ENCODE measurements around the gene SHISA4.
A peak's percentile ranks its signal among the peaks of the same experiment; 100 is the strongest.
"Not testable (repeated sequence)": the region's sequence is repeated elsewhere in the genome, so short reads cannot be mapped to it uniquely, and the experiment has no call there.

SHISA4 gene

DNA sequence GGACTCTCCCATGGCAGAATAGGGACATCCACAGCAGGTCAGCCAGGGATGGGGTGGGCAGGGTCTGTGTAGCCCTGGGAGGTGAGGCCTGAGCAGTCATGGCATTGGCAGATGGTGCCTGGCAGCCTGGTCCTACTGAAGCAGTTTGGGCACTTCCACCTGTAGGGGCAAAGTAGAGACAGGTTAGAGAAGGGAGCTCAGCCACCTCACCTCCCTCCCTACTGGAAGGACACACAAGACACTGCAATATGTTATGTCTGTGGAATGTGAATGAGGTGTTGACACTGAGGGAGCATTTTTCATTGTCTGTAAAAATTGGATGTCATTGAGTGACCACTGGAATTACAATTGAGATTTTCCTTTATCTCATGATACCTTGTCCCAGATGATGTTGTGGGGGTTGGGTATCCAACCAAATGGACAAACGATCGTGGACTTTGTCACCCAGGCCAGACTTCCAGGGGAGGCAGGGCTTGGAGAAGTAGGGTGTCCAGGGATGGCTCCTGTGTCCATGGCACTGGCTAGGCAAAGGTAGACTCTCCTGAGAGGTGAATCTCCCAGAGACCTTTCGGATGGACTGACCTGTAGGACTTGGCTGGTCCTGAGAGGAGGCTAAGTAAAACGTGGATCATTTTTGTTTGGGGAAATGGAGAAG lies 9.7 kb downstream of the SHISA4 start:
- no peak for FAIRE-seq
- no peak for DNase-seq (ENCODE audit: low spot score)

DNA sequence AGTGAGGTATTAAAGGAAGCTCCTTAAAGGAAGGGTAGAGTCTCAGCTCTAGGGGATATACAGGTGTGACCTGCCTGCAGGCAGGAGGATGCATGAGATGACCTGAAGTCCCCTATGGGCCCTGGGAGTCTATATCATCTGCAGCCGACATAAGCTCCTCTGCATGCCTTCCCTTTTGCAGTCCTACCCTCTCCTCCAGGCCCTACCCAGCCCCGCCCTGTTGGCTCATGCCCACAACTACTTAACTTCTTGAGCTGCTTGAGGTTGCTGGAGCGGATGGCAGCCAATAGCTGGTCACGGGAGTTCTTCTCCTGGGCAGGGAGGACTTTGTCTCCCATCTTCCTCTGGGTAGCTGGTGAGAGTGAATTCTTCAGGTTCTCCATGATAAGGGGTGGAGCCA lies 10.3 kb downstream of the SHISA4 start:
- no peak for FAIRE-seq
- DNase-seq (ENCODE audit: low spot score): no peak

DNA sequence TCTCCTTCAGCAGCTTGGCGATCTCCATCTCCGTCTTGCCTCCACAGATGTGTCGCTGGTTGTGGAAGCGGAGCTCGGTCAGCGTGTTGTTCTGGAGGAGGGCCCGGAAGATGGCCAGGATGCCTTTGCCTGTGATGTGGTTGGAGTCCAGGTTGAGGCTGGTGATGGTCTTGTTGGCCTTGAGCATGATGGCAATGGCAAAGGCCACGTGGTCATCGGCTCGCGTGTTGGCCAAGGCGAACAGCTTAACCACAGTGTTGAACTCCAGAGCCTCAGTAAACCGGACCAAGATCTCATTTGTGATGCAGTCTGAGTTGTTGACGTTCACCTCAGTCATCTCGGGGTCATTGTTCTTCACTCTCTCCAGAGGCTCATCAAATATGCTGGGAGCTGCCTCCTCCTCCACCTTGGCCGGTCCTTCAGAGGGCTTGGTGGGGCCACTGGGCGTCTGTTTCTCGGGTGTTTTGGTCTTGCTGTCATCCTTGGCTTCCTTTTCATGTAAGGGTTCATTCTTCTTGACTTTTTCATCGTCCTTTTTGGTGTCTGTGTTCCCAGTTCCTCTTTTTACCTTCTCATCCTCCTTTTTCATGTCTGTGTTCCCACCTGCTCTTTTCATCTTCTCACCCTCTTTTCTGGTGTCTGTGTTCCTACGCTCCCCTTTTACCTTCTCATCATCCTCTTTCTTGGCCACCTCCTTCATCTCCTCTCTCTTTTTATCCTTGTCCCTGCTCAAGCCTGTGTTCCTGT lies 11.2 kb downstream of the SHISA4 start:
- DNase-seq (ENCODE audit: low spot score) (no peak), FAIRE-seq (no peak)

DNA sequence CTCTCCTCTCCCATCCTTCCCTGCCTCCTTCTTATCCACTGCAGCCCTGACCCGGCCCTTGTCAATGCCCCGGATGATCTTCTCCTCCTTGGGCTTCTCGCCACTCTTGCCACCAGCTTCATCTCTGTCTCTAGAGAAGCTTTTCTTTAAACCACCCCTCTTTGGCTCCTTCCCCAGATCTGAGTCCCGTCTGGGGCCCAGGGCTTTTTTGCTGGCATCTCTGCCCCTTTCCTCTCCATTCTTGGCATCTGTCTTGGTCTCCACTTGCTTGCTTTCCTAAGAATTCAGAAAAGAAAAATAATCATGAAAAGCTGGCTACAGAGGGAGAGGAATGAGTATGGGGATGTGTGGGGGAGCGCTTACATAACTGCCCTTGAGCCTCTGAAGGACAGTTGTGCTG lies 11.8 kb downstream of the SHISA4 start:
- DNase-seq (ENCODE audit: low spot score): no peak
- FAIRE-seq: no peak

DNA sequence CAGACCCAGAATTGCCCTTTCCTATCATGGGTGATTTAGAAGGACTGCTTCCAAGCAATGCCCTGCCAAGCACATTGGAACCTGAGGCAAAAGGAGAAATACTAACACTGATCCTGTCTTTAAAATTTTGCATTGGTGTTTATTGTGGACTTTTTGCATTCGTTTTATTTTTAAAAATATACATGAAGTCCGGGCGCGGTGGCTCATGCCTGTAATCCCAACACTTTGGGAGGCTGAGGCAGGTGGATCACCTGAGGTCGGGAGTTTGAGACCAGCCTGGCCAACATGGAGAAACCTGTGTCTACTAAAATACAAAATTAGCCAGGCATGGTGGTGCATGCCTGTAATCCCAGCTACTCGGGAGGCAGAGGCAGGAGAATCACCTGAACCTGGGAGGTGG lies 12.3 kb downstream of the SHISA4 start:
- not testable (repeated sequence) for DNase-seq (ENCODE audit: low spot score); FAIRE-seq

DNA sequence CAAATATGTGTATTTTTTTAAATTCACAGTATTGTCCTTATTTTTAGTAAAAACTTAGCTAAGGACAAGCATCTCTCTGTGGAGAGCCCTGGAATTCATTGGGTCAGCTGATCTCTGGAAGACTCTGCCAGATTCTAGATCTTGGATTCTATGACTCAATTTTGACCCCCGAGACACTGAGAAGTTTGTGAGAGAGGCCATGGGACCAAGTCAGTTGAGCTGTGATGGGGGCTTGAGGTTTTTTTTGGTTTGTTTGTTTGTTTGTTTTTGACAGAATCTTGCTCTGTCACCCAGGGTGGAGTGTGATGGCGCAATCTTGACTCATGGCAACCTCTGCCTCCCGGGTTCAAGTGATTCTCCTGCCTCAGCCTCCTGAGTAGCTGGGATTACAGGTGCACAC lies 13.5 kb downstream of the SHISA4 start:
- no peak for DNase-seq (ENCODE audit: low spot score)
- FAIRE-seq: no peak

DNA sequence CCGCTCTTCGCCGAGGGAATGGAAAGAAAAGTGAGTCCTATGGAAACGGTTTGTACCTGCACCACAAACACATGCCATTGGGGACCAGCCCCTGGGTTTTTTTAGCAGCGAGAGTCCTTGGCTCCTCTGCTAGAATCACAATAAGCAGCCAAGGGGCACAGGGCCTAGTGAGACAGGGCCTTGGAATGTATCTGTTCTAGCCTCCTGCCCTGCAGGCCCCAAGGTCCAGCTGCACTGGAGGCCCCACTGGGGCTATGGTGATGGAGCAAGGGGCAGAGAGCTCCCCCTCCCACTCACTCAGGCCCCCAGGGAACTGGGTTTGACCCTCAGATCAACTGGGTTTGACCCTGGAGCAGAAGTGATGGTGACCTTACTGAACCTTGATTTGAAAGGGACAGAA lies 14.4 kb downstream of the SHISA4 start:
- DNase-seq (ENCODE audit: low spot score) (no peak), FAIRE-seq (no peak)

DNA sequence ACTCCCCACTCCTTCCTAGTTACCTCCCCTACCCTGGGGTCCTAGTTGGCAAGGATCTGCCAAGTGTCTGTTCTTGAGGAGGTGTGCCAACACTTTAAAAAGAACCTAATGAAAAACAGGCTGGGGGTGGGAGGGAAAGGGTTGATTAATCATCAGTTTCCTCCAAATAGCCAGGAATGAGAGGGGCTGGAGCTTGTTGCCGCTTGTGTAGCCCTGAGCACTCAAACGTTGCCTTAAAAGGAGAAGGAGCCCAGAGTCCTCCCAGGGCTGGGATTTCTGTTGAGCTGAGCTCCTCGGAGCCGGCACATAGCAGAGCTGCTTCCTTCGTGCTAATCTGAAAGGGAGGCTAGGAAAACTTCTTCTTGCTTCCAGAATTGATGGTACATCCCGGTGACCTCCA lies 15.9 kb downstream of the SHISA4 start:
- FAIRE-seq: no peak
- DNase-seq (ENCODE audit: low spot score): no peak

DNA sequence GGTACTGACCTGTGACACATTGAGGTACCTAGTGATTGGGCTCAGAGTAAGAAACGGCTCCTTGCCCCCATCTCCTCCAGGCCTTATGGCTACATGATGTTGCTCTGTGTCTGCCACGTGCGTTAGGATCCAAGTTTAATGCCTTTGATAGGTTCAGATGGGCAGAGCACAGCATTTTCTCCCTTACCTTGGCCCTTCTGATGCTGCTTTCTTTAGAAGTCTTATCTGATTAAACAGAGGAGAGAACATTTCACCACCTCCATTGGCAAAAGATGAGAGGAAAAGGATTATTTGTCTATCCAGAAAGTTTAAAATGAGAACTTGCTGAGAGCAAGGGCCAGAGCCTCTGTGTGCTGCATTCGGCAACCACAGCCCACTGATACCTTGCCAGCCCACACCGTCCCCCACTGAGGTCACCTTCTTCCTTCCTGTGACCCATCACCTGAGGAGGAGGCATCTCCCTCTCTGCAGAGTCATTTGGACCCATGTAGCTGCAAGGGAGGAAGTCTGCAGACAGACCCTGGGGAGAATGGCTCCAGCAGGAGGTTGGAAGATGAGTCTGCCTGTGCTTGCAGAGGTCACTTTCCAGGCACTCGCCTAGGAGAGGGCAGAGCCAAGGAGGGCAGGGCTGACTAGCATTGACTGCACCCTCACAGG lies 16.7 kb downstream of the SHISA4 start:
- FAIRE-seq (no peak), DNase-seq (ENCODE audit: low spot score) (no peak)

DNA sequence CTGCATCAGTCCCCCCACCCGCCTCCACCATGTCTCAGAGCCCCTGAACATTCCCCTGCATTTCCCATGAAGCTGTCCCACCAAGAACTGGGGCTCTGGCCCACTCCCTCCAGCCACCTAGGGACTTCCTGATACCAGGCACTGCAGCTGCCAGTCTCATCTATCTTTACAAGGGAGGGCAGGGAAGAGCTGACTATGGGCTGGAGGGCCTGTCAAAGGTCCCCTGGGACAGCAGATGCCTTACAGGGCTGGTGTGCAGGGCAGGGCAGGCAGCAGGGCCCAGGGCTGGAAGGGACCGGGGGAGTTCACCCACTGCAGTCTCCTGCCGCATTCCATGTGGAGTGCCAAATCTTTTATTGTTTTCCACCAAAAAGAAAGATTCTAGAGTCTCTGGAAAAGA lies 17.6 kb downstream of the SHISA4 start:
- FAIRE-seq (no peak), DNase-seq (ENCODE audit: low spot score) (no peak)

DNA sequence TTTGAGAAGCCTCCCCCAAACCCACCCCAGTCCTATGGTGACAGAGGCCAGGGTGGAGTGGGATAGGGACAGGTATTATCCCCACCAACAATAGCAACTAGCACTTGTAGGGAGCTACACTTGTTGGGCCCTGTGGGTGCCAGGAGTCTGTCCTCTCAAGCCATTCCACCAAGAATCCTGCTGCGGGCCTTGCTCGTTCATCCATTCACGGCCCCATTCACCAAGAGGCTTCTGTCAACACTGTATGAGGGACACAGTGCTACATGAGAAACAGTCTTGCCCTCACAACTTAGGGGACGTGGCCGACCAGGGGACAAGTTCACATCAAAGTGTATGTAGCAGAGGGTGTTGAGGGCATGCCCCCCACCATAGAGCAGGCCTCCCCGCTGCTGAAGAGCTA lies 18.9 kb downstream of the SHISA4 start:
- no peak for FAIRE-seq
- no peak for DNase-seq (ENCODE audit: low spot score)

DNA sequence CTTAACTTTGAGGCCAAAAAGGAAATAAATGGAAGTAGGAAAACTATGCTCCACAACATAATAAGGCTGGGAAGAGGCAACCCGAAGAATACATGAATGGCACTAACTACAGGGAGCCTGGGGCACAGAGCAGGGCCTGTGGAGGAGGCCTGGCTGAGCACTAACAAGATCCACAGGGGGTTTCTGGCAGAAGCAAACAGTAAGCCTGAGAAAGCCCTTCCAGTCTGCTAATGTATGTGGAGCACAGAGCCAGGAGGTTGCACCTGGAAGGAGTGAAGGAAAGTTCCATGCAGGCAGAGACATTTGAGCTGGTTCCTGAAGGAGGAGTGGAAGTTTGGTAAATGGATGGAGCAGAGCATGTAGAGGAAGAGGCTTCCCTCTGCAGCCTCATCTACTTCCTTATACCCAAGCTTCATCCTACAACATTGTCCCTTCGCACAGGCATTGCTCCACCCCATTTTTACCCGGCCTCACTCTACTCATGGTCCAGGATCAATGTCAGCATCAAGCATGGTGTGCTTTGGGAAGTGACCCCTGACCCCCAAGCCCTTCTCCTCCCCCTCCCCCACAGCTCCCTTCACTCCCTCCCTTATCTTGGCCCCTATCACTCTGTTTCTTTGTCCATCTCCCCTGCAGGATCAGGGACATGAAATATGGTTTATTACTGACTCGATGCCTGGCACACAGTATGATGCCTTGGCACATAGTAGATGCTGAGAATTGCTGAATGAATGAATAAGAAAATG lies 23.3 kb downstream of the SHISA4 start:
- DNase-seq (ENCODE audit: low spot score) (no peak), FAIRE-seq (no peak)

DNA sequence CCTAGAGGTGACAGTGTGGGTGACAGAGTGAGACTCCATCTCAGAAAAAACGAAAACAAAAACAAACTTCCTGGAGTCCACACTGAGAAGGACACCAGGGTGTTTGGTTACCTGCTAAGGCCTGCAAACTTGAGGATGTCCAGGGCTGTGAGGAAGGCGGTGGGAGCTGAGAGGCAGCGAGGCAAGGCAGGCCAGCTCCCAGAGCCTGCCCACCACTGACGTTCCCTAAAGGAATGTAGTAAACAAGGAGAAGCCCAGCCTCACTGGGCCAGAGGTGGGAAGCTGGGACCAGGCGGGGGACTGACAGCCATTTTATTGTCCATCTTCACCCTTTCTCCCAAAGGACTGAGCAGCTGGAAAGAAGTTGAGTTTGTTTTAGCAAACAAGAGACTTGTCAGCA lies 24.1 kb downstream of the SHISA4 start:
- no peak for FAIRE-seq
- DNase-seq (ENCODE audit: low spot score): no peak

DNA sequence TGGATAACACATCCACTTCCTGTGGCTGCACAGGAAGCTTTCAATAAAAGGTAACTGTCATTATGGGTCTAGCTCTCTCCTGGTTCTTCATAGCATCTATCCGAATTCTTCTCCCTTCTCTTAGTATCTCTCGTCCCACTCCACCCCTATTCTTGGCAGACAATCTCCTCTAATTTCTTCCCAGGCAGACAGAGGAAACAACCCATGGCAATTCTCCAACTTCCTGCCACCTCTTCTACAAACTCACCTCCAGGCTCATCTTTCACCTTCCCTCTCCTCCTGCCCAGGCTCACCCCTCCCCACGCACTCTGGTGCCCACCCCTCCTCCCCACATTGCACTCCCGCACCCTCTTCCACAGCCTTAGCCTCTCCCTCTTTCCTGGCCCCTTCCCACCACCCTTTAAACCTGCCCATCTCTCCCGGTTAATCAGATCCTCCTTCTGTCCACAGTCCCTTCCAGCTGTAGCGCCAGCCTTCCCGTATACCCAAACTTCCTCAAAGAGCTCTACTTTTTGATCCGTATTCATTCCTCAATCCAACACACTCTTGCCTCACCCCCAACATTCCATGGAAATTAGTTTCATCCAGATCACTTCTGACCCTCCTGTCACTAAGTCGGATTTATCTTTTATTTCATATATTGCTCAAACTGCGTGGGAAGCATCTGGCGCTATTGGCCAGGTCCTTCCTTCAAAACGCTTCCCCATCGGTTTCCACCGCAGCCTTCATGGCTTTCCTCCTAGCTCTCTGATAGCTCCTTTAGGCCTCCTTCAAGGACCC lies 25.9 kb downstream of the SHISA4 start:
- no peak for FAIRE-seq
- DNase-seq (ENCODE audit: low spot score): no peak

DNA sequence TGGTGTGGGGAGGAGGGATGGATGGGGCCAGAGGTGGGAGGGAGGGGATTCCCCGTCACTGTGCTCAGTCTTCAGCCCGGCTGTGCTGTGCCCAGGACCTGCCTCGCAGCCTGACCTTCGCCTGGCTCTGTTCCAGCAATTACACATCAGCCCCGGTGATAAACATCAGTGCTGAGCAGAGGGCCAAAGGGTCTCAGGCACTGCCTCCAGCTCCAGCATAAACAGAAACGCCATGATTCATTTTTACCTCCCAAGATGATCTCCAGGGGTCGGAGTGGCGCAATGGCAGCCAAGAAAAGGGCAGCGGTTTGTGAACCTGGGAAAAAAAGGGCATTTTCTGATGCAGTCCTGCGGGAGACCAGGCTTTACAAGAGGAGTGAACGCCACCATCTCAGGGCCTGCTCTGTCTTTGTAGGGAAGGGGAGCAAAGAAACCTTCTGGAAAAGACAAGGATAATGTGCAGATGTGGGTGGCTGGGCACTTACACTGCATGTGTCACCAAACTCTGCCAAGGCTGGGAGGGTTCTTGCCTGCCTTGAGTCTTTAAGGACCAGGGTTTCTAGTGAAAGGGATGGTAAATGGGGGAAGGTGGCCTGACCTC lies 28.1 kb downstream of the SHISA4 start:
- DNase-seq (ENCODE audit: low spot score): peak; percentile 87
- peak; percentile 58 for FAIRE-seq

DNA sequence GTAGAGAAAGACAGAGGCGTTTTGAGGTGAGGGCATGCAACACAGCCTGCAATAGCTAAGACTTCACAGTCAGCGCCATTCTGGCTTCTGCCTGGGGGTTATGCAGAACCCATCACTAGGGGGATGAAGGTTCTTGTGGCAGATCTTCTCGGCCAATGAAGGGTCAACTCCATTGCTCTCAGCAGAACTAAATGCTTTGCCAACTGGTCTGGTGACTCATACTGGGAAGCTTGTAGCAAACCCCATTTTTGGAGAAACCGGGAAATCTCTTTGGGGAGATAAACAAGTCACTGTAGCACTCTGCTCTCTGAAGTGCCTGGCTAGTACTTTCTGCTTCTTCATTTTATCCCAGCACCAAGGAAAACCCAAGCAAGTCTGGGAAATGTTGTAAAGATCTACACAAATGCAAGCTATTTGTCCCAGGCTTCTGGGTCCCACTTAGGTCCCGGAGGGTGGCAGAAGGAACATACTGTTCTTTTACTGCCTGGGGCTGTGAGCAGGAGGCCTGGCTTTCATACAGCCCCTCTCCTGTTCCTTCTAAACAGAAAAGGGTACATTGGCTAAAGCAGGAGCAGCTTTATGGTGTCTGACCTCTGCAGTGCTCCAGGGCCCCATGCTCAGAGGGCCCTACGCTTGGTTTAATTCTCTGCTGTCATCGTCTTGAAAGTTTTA lies 28.8 kb downstream of the SHISA4 start:
- peak; percentile 6 for DNase-seq (ENCODE audit: low spot score)
- no peak for FAIRE-seq

DNA sequence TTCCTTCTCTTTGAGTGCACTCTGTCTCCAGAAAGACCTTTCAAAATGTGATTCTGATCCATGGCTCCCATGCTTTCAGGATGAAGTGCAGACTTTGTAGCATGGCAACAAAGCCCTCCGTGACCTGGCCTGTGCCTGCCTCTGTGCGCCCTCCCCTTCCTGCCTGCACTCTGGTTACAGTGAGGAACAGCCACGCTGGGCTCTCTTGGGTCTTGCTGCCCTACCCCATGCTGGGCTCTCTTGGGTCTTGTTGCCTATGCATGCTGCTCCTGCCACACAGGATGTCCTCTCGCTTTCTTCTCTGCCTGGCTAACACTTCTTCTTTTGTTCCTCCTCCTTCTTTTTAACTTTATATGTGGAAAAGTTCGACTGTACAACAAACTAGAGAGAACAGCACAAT lies 29.6 kb downstream of the SHISA4 start:
- no peak for DNase-seq (ENCODE audit: low spot score)
- FAIRE-seq: no peak

DNA sequence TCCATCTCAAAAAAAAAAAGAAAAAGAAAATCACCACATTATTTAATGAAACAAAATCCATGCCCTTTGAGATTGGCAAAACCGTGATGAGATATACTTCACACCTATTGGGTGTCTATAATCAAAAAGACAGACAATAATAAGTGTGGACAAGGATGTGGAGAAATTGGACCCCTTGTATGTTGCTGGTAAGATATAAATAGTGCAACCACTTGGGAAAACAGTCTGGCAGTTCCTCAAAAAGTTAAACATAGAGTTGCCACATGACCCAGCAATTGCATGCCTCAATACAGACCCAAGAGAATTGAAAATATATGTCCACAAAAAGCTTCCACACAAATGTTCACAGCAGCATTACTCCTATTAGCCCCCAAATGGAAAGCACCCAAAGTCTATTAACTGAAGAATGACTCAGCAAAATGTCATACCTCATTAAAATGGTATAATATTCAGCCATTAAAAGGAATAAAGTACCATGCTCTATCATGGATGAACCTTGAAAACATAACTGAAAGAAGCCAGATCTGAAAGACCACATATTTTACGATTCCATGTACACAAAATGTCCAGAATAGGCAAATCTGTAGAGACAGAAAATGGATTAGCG lies 33.4 kb downstream of the SHISA4 start:
- no peak for FAIRE-seq
- DNase-seq (ENCODE audit: low spot score): no peak

DNA sequence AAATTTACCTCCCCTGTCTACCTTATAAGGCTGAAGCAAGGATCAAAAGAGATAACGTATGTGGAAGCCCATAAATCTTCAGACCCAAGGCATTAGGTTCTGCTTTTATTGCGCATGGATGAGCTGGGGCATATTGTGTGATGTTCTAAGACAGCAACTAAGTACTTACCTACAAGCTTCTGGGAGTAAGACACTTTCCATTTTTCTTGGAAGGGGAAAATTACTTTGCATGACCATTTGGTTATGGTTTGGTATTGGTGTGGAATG lies 36.5 kb downstream of the SHISA4 start:
- FAIRE-seq: no peak
- no peak for DNase-seq (ENCODE audit: low spot score)

DNA sequence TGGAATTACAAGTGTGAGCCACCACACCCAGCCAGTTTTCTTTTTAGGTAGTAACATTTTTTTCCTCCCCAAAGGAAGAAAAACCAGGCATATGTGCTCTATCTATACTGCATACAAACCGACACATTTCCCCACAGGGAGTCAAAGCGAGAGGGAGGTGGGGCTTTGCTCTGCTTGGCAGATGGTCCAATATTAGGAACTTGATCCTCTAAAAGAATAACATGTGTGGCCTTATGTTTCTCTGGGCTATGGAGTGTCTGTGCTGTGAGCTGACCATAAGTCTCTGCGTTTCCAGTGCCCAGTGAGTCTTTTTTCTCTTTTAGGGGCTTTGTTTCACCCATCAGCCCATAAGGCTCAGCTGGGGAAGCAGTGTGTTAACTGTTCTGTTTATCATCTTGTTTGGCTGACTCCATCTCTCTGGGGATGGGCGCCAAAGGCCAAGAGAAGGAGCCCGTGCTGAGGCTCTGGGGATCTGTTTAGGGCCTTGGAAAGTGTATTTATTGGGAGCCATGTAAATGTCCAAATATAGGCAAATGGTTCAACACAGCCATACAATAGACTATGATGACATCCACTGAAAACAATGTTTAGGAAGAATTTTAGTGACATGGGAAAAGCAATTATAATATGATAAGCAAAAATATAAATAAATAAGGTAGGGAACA lies 37.4 kb downstream of the SHISA4 start:
- FAIRE-seq: no peak
- DNase-seq (ENCODE audit: low spot score): no peak
